ENCODE data around the gene STK32C. TPM values are rescaled to one million over a fixed set of nuclear protein-coding genes. Genes with fewer than 3 reads are reported as not detected.

STK32C gene
- total RNA-seq, 1 donor from 2014 or later, result 12.2 TPM

GRCh38 chr10:132259702-132260482, 47.9 kb downstream of the STK32C start:
- Histone ChIP-seq H3K4me3 (ENCODE audit: low read depth, low read length) (no peak overlapping the region), H3K27me3 (ENCODE audit: control insufficient read depth, insufficient read depth, low read length) (peaks cover 8% of the 10 kb centered on the region), H3K36me3 (ENCODE audit: control insufficient read depth, insufficient read depth, low read length) (no peaks in the 10 kb centered on the region)
- no peak for TF ChIP-seq CTCF (IDR thresholded peaks at IDR 0.05; ENCODE audit: insufficient read depth, low read length, poor library complexity, severe bottlenecking)
- no peak for DNase-seq (ENCODE audit: low read depth)

GRCh38 chr10:132258423-132258822, 49.3 kb downstream of the STK32C start:
- Histone ChIP-seq H3K27me3 (ENCODE audit: control insufficient read depth, insufficient read depth, low read length) (peaks cover 2% of the 10 kb centered on the region), H3K4me3 (ENCODE audit: low read depth, low read length) (no peak overlapping the region), H3K36me3 (ENCODE audit: control insufficient read depth, insufficient read depth, low read length) (no peaks in the 10 kb centered on the region)
- no peak for DNase-seq (ENCODE audit: low read depth)
- TF ChIP-seq CTCF (IDR thresholded peaks at IDR 0.05; ENCODE audit: insufficient read depth, low read length, poor library complexity, severe bottlenecking), result no peak

GRCh38 chr10:132257907-132258306, 49.8 kb downstream of the STK32C start:
- Histone ChIP-seq H3K4me3 (ENCODE audit: low read depth, low read length) (no peak overlapping the region), H3K27me3 (ENCODE audit: control insufficient read depth, insufficient read depth, low read length) (peaks cover 2% of the 10 kb centered on the region), H3K36me3 (ENCODE audit: control insufficient read depth, insufficient read depth, low read length) (no peaks in the 10 kb centered on the region)
- no peak for DNase-seq (ENCODE audit: low read depth)
- no peak for TF ChIP-seq CTCF (IDR thresholded peaks at IDR 0.05; ENCODE audit: insufficient read depth, low read length, poor library complexity, severe bottlenecking)

- DNase-seq (ENCODE audit: low read depth), result no peak
- no peak for TF ChIP-seq CTCF (IDR thresholded peaks at IDR 0.05; ENCODE audit: insufficient read depth, low read length, poor library complexity, severe bottlenecking)
- Histone ChIP-seq H3K4me3 (ENCODE audit: low read depth, low read length) (no peak overlapping the region), H3K36me3 (ENCODE audit: control insufficient read depth, insufficient read depth, low read length) (no peaks in the 10 kb centered on the region), H3K27me3 (ENCODE audit: control insufficient read depth, insufficient read depth, low read length) (peaks cover 2% of the 10 kb centered on the region)
These were observed 50.5 kb downstream of the STK32C start for GRCh38 chr10:132257271-132257670.

- H3K4me3 ChIP-seq (ENCODE audit: low read depth, low read length), result no peak overlapping the region
- peaks cover 2% of the 10 kb centered on the region for H3K27me3 ChIP-seq (ENCODE audit: control insufficient read depth, insufficient read depth, low read length)
- TF ChIP-seq CTCF (IDR thresholded peaks at IDR 0.05; ENCODE audit: insufficient read depth, low read length, poor library complexity, severe bottlenecking), result no peak
- no peaks in the 10 kb centered on the region for H3K36me3 ChIP-seq (ENCODE audit: control insufficient read depth, insufficient read depth, low read length)
- no peak for DNase-seq (ENCODE audit: low read depth)
These were observed 50.9 kb downstream of the STK32C start for GRCh38 chr10:132256866-132257265.

Data from kidney epithelial cell (primary cell).